Measurements from ENCODE around the gene OR52E1. TPM values are rescaled to one million over a fixed set of nuclear protein-coding genes. Genes with fewer than 3 reads are reported as not detected.
"Not testable (repeated sequence)": the region's sequence is repeated elsewhere in the genome, so short reads cannot be mapped to it uniquely, and the experiment has no call there.

The OR52E1 gene
- total RNA-seq, result not detected
- long read RNA-seq, result 0 reads

- no peak for ATAC-seq
- intact Hi-C loops (cut with DNase I), result no loop called here
- no peak for DNase-seq
These were observed at the start of gene OR52E1 for GRCh38 chr11:5069272-5069671. OR52E1 (plus strand) TSS chr11:5069572.

- no peak for DNase-seq
- intact Hi-C loops (cut with DNase I), result no loop called here
- peak in 1 of 2 donors; percentile 57 for ATAC-seq
These were observed 47.4 kb upstream of the OR52E1 start for GRCh38 chr11:5021996-5022395.

GRCh38 chr11:5036669-5037068 lies 32.7 kb upstream of the OR52E1 start:
- intact Hi-C loops (cut with DNase I), result no loop called here
- ATAC-seq (no peak), DNase-seq (no peak)

GRCh38 chr11:5037926-5038325 lies 31.4 kb upstream of the OR52E1 start:
- DNase-seq (no peak), ATAC-seq (no peak)
- intact Hi-C loops (cut with DNase I), result no loop called here

GRCh38 chr11:5038341-5038740 lies 31.0 kb upstream of the OR52E1 start:
- DNase-seq (no peak), ATAC-seq (no peak)
- intact Hi-C loops (cut with DNase I), result no loop called here

GRCh38 chr11:5040876-5041275 lies 28.5 kb upstream of the OR52E1 start:
- intact Hi-C loops (cut with DNase I), result no loop called here
- DNase-seq (no peak), ATAC-seq (no peak)

GRCh38 chr11:5042091-5042490 lies 27.3 kb upstream of the OR52E1 start:
- DNase-seq (no peak), ATAC-seq (no peak)
- intact Hi-C loops (cut with DNase I), result no loop called here

GRCh38 chr11:5043380-5043779 lies 26.0 kb upstream of the OR52E1 start:
- no peak for DNase-seq
- no peak for ATAC-seq
- intact Hi-C loops (cut with DNase I), result no loop called here

- no peak for DNase-seq
- no peak for ATAC-seq
- intact Hi-C loops (cut with DNase I), result no loop called here
These were observed 23.1 kb upstream of the OR52E1 start, which contains the start of gene OR52J3 for GRCh38 chr11:5046226-5046625. OR52J3 (plus strand) TSS chr11:5046526; CDS start chr11:5046526, 0 bp downstream.

GRCh38 chr11:5046754-5047330 lies 22.5 kb upstream of the OR52E1 start:
- ATAC-seq, result no peak
- intact Hi-C loops (cut with DNase I), result no loop called here
- no peak for DNase-seq

- ATAC-seq; intact Hi-C loops (cut with DNase I); DNase-seq: not testable (repeated sequence)
These were observed 10.7 kb upstream of the OR52E1 start for GRCh38 chr11:5058679-5059078.

GRCh38 chr11:5059391-5059790 lies 10.0 kb upstream of the OR52E1 start, which contains the start of gene OR52E2:
OR52E2 (minus strand) TSS chr11:5059627; CDS start chr11:5059627, 0 bp downstream.
- ATAC-seq (no peak), DNase-seq (no peak)
- intact Hi-C loops (cut with DNase I), result no loop called here

GRCh38 chr11:5065027-5065426 lies 4.3 kb upstream of the OR52E1 start:
- DNase-seq, result no peak
- ATAC-seq, result no peak
- intact Hi-C loops (cut with DNase I), result no loop called here

- no peak for DNase-seq
- ATAC-seq, result peak in 1 of 2 donors; percentile 44
- intact Hi-C loops (cut with DNase I), result no loop called here
These were observed 2.4 kb downstream of the OR52E1 start for GRCh38 chr11:5071799-5072198.

- no peak for DNase-seq
- intact Hi-C loops (cut with DNase I), result no loop called here
- no peak for ATAC-seq
These were observed 12.0 kb downstream of the OR52E1 start for GRCh38 chr11:5081405-5081804.

GRCh38 chr11:5083602-5084001 lies 14.2 kb downstream of the OR52E1 start:
- ATAC-seq (no peak), DNase-seq (no peak)
- intact Hi-C loops (cut with DNase I), result no loop called here

- DNase-seq (no peak), ATAC-seq (no peak)
- intact Hi-C loops (cut with DNase I), result no loop called here
These were observed 19.2 kb downstream of the OR52E1 start for GRCh38 chr11:5088556-5088955.

- no peak for ATAC-seq
- intact Hi-C loops (cut with DNase I), result no loop called here
These were observed 21.3 kb downstream of the OR52E1 start for GRCh38 chr11:5090668-5091067.

GRCh38 chr11:5092821-5093585 lies 23.6 kb downstream of the OR52E1 start:
- DNase-seq, result no peak
- ATAC-seq, result no peak
- intact Hi-C loops (cut with DNase I), result no loop called here

More at GRCh38 chr11:5090668-5091067, 21.3 kb downstream of the OR52E1 start:
- no peak for DNase-seq

GRCh38 chr11:5096011-5096410 lies 26.6 kb downstream of the OR52E1 start:
- no peak for DNase-seq
- intact Hi-C loops (cut with DNase I), result no loop called here
- no peak for ATAC-seq

GRCh38 chr11:5102246-5102645 lies 32.9 kb downstream of the OR52E1 start:
- no peak for ATAC-seq
- no peak for DNase-seq
- intact Hi-C loops (cut with DNase I), result no loop called here

Measured in left cardiac atrium (tissue), 4 donors.